ENCODE data around the gene UHRF1. TPM values are rescaled to one million over a fixed set of nuclear protein-coding genes. Genes with fewer than 3 reads are reported as not detected.

Gene UHRF1
- polyA plus RNA-seq, 1 donor (not counting 4 experiments of a cell fraction or from before 2014, with no cell fraction given): 9.7 TPM

DNA sequence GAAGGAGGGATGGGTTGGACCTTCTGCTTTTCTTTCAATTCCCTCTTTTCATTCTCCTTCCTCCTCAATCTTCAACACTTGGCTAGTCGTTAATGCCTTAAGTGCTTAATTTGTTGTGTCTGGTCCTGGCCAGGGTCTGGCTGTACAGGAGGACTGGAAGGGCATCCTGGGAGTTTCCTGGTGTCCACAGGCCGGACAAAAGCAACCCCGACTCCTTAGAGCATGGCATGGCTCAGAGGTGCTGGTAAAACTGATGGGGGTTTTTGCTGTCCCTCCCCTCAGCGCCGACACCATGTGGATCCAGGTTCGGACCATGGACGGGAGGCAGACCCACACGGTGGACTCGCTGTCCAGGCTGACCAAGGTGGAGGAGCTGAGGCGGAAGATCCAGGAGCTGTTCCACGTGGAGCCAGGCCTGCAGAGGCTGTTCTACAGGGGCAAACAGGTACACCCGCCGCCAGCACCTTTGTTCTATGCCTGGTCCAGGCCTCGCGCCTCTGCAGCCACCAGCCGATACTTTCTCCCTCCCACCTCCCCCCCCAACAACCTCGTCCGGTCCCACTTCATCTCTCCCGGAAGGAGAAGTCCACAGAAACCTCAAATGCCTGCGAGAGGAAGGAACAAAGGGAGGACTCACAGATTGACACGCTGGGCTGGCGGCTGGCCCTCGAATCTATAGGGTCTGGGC lies 1.4 kb downstream of the UHRF1 start:
- H3K4me2 ChIP-seq (ENCODE audit: control insufficient read depth, extremely low read depth, insufficient read depth, low read depth, low read length): peak overlapping the region; percentile 76
- no peak for FAIRE-seq
- TF ChIP-seq EZH2 (IDR thresholded peaks at IDR 0.05; ENCODE audit: low read length) (no peak), CTCF (optimal IDR thresholded peaks at IDR 0.05 in 1 of 3, IDR thresholded peaks at IDR 0.05 in 1 of 3, conservative IDR thresholded peaks at IDR 0.05 in 1 of 3; ENCODE audit: extremely low read depth in 1 of 3, insufficient read depth in 2 of 3, low read length in 3 of 3) (no peak)
- no peaks in the 10 kb centered on the region for H3K27me3 ChIP-seq (ENCODE audit: control insufficient read depth, extremely low read depth, insufficient read depth, low read length)
- peak overlapping the region; percentile 60 for H3K9ac ChIP-seq (ENCODE audit: control insufficient read depth, extremely low read depth, insufficient read depth, low read length)
- no peak for DNase-seq (ENCODE audit: low read depth, low spot score)
- no peaks in the 10 kb centered on the region for H3K9me3 ChIP-seq (ENCODE audit: control insufficient read depth, low read depth, low read length)
- peak overlapping the region; percentile 58 to 67 (median 58) for H3K4me3 ChIP-seq (ENCODE audit: control insufficient read depth in 2 of 3, extremely low read depth in 1 of 3, insufficient read depth in 2 of 3, low read depth in 1 of 3, low read length in 3 of 3)
- H3K27ac ChIP-seq (ENCODE audit: control insufficient read depth, insufficient read depth, low read length): peak overlapping the region; percentile 61
- peaks cover 0 to 5% of the 10 kb centered on the region in 2 experiments for H3K36me3 ChIP-seq (ENCODE audit: control insufficient read depth in 2 of 2, extremely low read depth in 1 of 2, insufficient read depth in 2 of 2, low read length in 2 of 2)
- peaks cover 21% of the 10 kb centered on the region for H3K79me2 ChIP-seq (ENCODE audit: control insufficient read depth, insufficient read depth, low read length)
- H3K9me1 ChIP-seq (ENCODE audit: control insufficient read depth, extremely low read depth, insufficient read depth, low read length): peaks cover 2% of the 10 kb centered on the region
- no peaks in the 10 kb centered on the region for H4K20me1 ChIP-seq (ENCODE audit: control insufficient read depth, extremely low read depth, insufficient read depth, low read length)
- dilution Hi-C loops (cut with MboI; ENCODE audit: extremely low pct_ligation_motif_present, low sequenced_read_pairs): no loop called here
- H3K4me1 ChIP-seq (ENCODE audit: control insufficient read depth, extremely low read depth, insufficient read depth, low read length): peaks cover 39% of the 10 kb centered on the region
- peak overlapping the region; percentile 29 for H2AFZ ChIP-seq (ENCODE audit: control insufficient read depth, low read length)

DNA sequence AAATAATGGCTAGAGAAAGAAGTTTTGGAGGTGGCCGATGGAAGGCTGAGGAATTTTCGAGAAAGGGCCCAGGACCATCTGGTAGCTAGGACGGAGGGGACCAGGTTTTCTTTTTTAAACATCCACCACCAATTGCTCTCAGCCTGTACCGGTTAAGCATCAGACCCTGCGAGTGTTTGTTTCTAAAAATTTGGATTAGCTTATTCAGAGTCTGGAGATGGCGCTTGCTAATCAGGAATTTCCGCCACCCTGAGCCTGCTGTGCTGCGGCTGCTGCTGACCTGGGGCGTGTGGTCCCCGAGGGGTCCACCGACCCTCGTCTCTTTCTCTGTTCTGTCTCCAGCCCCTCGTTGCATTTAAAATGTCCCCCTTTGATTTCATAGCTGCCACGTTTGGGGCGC lies 2.0 kb downstream of the UHRF1 start:
- DNase-seq (ENCODE audit: low read depth, low spot score) (no peak), FAIRE-seq (no peak)
- Histone ChIP-seq H3K27ac (ENCODE audit: control insufficient read depth, insufficient read depth, low read length) (peak overlapping the region; percentile 61), H3K27me3 (ENCODE audit: control insufficient read depth, extremely low read depth, insufficient read depth, low read length) (no peaks in the 10 kb centered on the region), H3K9ac (ENCODE audit: control insufficient read depth, extremely low read depth, insufficient read depth, low read length) (peak overlapping the region; percentile 60), H3K79me2 (ENCODE audit: control insufficient read depth, insufficient read depth, low read length) (peaks cover 27% of the 10 kb centered on the region), H3K4me2 (ENCODE audit: control insufficient read depth, extremely low read depth, insufficient read depth, low read depth, low read length) (peak overlapping the region; percentile 76), H3K4me1 (ENCODE audit: control insufficient read depth, extremely low read depth, insufficient read depth, low read length) (peaks cover 41% of the 10 kb centered on the region), H3K9me1 (ENCODE audit: control insufficient read depth, extremely low read depth, insufficient read depth, low read length) (peaks cover 2% of the 10 kb centered on the region), H3K4me3 (ENCODE audit: control insufficient read depth in 2 of 3, extremely low read depth in 1 of 3, insufficient read depth in 2 of 3, low read depth in 1 of 3, low read length in 3 of 3) (peak overlapping the region in 2 of 3 experiments; percentile 59 to 67), H3K36me3 (ENCODE audit: control insufficient read depth in 2 of 2, extremely low read depth in 1 of 2, insufficient read depth in 2 of 2, low read length in 2 of 2) (peaks cover 0 to 7% of the 10 kb centered on the region in 2 experiments), H2AFZ (ENCODE audit: control insufficient read depth, low read length) (peak overlapping the region; percentile 73), H4K20me1 (ENCODE audit: control insufficient read depth, extremely low read depth, insufficient read depth, low read length) (no peaks in the 10 kb centered on the region), H3K9me3 (ENCODE audit: control insufficient read depth, low read depth, low read length) (no peaks in the 10 kb centered on the region)
- dilution Hi-C loops (cut with MboI; ENCODE audit: extremely low pct_ligation_motif_present, low sequenced_read_pairs): no loop called here
- TF ChIP-seq CTCF (optimal IDR thresholded peaks at IDR 0.05 in 1 of 3, IDR thresholded peaks at IDR 0.05 in 1 of 3, conservative IDR thresholded peaks at IDR 0.05 in 1 of 3; ENCODE audit: extremely low read depth in 1 of 3, insufficient read depth in 2 of 3, low read length in 3 of 3) (no peak), EZH2 (IDR thresholded peaks at IDR 0.05; ENCODE audit: low read length) (no peak)

Measured in keratinocyte (primary cell).